Amniotic epithelial cell (primary cell): ENCODE measurements around the gene GCDH.
A peak's percentile ranks its signal among the peaks of the same experiment; 100 is the strongest.
"Not testable (repeated sequence)": the region's sequence is repeated elsewhere in the genome, so short reads cannot be mapped to it uniquely, and the experiment has no call there.

Source experiments
- DNase-seq: peaks from one replicate; pipeline ENCODE4 v3.0.0-alpha.2; 2010; ENCODE audit warnings: low read depth

Gene GCDH

DNA sequence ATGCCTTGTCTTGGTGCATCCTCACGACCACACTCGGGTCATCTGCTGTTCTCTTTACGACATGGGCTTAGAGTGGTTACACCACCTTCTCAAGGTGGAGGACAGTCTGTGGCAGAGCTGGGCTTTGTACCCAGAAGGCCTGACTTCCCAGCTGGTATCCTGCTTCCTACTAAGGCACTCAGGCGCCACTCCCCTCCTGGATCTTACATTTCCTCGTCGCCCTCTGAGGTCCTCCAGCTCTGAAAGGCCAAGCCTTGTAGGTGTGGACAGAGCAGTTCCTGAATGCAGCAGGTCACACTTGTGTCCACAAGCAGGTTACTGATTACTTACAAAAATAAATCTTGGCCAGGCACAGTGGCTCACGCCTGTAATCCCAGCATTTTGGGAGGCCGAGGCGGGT lies 16.2 kb downstream of the GCDH start:
- DNase-seq, result no peak

DNA sequence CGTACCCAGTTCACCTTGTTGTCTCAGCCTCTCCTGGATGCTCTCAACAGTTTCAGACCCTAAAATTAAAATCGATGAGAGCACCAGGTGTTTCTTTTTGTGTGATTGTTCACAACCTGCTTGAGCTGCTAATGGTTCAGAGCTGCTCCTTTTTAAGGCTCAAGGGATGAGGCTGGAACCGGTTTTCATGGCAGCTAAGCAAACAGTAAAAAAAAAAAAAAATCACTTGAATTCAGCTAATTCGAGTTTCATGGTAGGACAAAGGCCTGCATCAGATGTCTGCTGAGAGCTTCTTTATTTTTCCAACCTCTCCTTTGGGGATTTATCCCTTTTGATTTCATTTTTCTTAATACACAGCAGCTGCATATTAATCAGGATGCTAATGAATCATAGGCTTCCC lies 21.6 kb downstream of the GCDH start:
- no peak for DNase-seq

GRCh38 chr19:12913011-12913561 lies 22.1 kb downstream of the GCDH start:
- peak; percentile 39 for DNase-seq

GRCh38 chr19:12913851-12914690 lies 23.1 kb downstream of the GCDH start:
- no peak for DNase-seq

GRCh38 chr19:12915860-12916259 lies 24.9 kb downstream of the GCDH start:
- not testable (repeated sequence) for DNase-seq

DNA sequence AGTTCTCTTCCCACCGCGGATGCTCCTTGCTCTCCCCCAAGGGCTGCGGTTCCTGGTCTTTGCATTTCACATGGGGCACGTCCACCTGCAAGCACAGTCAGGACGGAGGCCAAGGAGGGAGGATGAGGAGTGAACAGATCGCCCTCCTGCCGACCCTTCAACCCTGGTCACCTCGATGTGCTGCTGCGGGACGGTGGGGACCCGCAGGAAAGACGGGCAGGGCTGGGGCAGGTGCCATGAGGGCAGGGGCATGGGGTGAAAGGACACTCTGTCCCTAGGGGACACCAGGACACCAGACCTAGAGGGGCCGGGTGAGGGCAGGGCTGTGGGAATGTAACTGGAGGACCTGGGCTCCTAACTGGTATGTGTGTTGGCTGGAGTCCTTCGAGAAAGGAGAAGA lies 27.3 kb downstream of the GCDH start:
- DNase-seq, result no peak

DNA sequence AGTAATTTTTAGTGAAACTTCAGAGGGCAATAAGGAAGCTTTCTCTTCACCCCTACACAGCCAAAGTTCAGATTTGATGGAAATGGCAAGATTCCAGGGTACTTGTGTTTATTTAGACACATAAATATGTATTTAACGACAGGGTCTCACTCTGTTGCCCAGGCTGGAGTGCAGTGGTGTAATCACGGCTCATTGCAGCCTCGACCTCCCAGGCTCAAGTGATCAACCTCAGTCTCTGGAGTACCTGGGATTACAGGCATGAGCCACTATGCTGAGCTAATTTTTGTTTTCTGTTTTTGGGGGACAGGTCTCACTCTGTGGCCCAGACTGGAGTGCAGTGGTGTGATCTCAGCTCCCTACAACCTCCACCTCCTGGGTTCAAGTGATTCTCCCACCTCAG lies 30.1 kb downstream of the GCDH start:
- no peak for DNase-seq

DNA sequence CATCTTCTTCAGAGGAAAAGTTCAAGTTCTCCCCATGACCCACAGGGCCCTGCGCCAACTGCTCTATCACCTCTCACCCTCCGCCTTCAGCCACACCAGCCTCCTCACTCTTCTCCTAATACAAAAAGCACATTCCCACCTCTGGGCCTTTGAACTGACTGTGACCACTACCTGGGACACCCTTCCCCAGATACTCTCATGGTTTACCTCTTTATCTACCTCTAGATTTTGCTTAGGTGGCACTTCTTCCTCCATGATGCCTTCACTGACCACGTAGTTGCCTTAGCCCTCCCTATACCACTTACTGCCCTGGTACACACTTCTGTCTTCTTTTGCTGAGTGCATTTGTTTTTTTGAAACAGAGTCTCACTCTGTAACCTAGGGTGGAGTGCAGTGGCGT lies 32.0 kb downstream of the GCDH start:
- no peak for DNase-seq

- no peak for DNase-seq
Measured at GRCh38 chr19:12924621-12925310, 33.8 kb downstream of the GCDH start.

GRCh38 chr19:12930002-12930645 lies 39.2 kb downstream of the GCDH start:
- no peak for DNase-seq

GRCh38 chr19:12932392-12933286 lies 41.7 kb downstream of the GCDH start:
- no peak for DNase-seq

DNA sequence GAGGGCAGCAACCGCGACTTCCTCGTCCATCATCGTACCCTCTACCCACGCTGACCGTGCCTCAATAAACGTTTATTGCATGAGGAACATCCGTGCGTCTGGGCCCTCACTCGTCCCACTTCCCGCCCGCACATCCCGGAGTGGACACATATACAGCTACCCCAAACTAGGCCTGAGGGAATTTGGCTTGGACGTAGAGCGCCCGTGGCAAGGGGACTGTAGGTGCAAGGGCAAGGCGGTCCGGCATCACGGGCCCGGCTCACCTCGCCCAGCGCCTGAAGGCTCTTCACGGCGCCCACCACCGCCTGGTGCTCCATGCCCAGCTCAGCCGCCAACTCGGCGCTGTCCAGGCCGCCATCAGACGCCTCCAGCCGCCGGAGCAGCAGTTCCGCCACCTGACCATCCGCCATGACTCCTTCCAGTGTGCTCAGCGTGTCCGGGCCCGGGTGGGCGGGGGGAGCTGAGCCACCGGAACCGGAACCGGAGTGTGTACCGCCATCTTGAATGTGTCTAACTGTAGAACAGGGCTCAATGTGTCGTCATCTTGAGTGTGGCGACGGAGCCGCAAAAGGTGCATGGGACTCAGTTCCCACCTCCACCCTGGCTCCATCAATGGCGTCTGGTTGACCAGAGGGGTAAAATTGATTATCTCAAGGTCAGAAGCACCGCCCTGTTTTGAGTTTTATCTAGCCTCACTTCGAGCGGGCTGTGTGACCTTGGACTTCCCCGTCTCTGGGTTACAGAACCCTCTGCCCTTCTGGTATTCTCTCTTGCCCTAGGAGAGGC lies 42.5 kb downstream of the GCDH start, which contains the start of gene FARSA:
TSS of gene FARSA (minus strand) at position 425 of the 786 bp plus-strand sequence. CDS start at position 410, 15 bp downstream.
- DNase-seq, result peak; percentile 85

GRCh38 chr19:12935071-12935470 lies 44.1 kb downstream of the GCDH start:
- no peak for DNase-seq

GRCh38 chr19:12936582-12936981 lies 45.6 kb downstream of the GCDH start:
- no peak for DNase-seq

GRCh38 chr19:12937093-12937926 lies 46.4 kb downstream of the GCDH start:
- no peak for DNase-seq

- peak; percentile 99 for DNase-seq
Measured at GRCh38 chr19:12937927-12938778, 47.2 kb downstream of the GCDH start, which contains the start of gene CALR. CALR (plus strand) TSS chr19:12938609; CDS start chr19:12938680, 71 bp downstream.

- DNase-seq, result peak; percentile 69
Measured at GRCh38 chr19:12938779-12939601, 48.0 kb downstream of the GCDH start.

DNA sequence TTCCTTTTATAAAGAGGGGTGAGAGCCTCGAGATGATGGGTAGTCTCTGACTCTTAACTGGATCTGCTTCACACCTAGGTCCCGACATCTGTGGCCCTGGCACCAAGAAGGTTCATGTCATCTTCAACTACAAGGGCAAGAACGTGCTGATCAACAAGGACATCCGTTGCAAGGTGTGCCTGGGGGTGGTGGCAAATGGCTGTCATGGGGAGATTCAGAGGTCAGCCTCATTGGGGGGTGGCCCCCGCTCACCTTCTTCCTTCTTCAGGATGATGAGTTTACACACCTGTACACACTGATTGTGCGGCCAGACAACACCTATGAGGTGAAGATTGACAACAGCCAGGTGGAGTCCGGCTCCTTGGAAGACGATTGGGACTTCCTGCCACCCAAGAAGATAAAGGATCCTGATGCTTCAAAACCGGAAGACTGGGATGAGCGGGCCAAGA lies 49.0 kb downstream of the GCDH start:
- no peak for DNase-seq
